HG02970 (cell line): Measurements from ENCODE around the gene SLC25A17.
"Not testable (repeated sequence)": the region's sequence is repeated elsewhere in the genome, so short reads cannot be mapped to it uniquely, and the experiment has no call there.

Experiments
- ATAC-seq: cut with Tn5 transposase; IDR thresholded peaks from one replicate; pipeline ENCODE4 v1.9.1; 2021; ENCODE audit warnings: mild to moderate bottlenecking, moderate library complexity, moderate number of reproducible peaks; ENCODE audit not compliant: unreplicated experiment, low FRiP score

The SLC25A17 gene

GRCh38 chr22:40819599-40820140 lies 524 bp upstream of the SLC25A17 start:
- no peak for ATAC-seq

GRCh38 chr22:40818192-40818746 lies 877 bp downstream of the SLC25A17 start:
- ATAC-seq, result no peak

- no peak for ATAC-seq
These were observed 1.4 kb downstream of the SLC25A17 start for GRCh38 chr22:40817737-40818136.

GRCh38 chr22:40813912-40814315 lies 5.2 kb downstream of the SLC25A17 start:
- ATAC-seq, result no peak

- ATAC-seq, result no peak
These were observed 10.9 kb downstream of the SLC25A17 start for GRCh38 chr22:40808018-40808841.

- ATAC-seq, result no peak
These were observed 12.4 kb downstream of the SLC25A17 start for GRCh38 chr22:40806711-40807110.

- no peak for ATAC-seq
These were observed 13.4 kb downstream of the SLC25A17 start for GRCh38 chr22:40805699-40806203.

- ATAC-seq, result no peak
These were observed 13.9 kb downstream of the SLC25A17 start for GRCh38 chr22:40805239-40805638.

GRCh38 chr22:40803321-40803720 lies 15.8 kb downstream of the SLC25A17 start:
- no peak for ATAC-seq

- ATAC-seq, result no peak
These were observed 20.1 kb downstream of the SLC25A17 start for GRCh38 chr22:40799008-40799407.

- no peak for ATAC-seq
These were observed 21.7 kb downstream of the SLC25A17 start for GRCh38 chr22:40797427-40797826.

GRCh38 chr22:40792451-40792850 lies 26.7 kb downstream of the SLC25A17 start:
- no peak for ATAC-seq

GRCh38 chr22:40791241-40791640 lies 27.9 kb downstream of the SLC25A17 start:
- ATAC-seq, result no peak

- ATAC-seq, result no peak
These were observed 30.0 kb downstream of the SLC25A17 start for GRCh38 chr22:40789131-40789530.

- ATAC-seq, result no peak
These were observed 36.6 kb downstream of the SLC25A17 start for GRCh38 chr22:40782521-40782920.

GRCh38 chr22:40781749-40782148 lies 37.4 kb downstream of the SLC25A17 start:
- not testable (repeated sequence) for ATAC-seq

- no peak for ATAC-seq
These were observed 49.4 kb downstream of the SLC25A17 start for GRCh38 chr22:40769761-40770160.

GRCh38 chr22:40768206-40768605 lies 50.9 kb downstream of the SLC25A17 start:
- ATAC-seq, result no peak

- ATAC-seq, result no peak
These were observed 52.2 kb downstream of the SLC25A17 start for GRCh38 chr22:40766956-40767355.

- ATAC-seq, result no peak
These were observed 54.2 kb downstream of the SLC25A17 start for GRCh38 chr22:40764763-40765441.

- no peak for ATAC-seq
These were observed 59.8 kb downstream of the SLC25A17 start for GRCh38 chr22:40759294-40759840.
